IMR-90 (cell line): ENCODE data around the gene ACBD3. TPM values are rescaled to one million over a fixed set of nuclear protein-coding genes. Genes with fewer than 3 reads are reported as not detected.

ENCODE experiments used
- ATAC-seq: fragments of 200-7000 bp; cut with Tn5 transposase; 2 replicates; pipeline ENCODE4 v1.9.1; 2020; ENCODE audit warnings: low read depth, mild to moderate bottlenecking, moderate library complexity
- BruUV-seq: library from RNA; stranded (reverse); fragments of 400-500 nt; replicated peaks from 2 replicates; lab custom pipeline; 2021; lab: Mats Ljungman, UMichigan
- CTCF ChIA-PET: fragments of 300-600 bp; formaldehyde crosslinking; extraction: SDS; loops from one replicate; lab custom pipeline; 2021; ENCODE audit warnings: antibody characterized with exemption; lab: Yijun Ruan, JAX
- POLR2A ChIA-PET: fragments of 300-600 bp; sonication (Branson Sonifier 250); formaldehyde crosslinking; loops from one replicate; lab custom pipeline; 2022; ENCODE audit warnings: antibody characterized with exemption; ENCODE audit not compliant: unreplicated experiment; lab: Charles Lee
- DNase-seq: peaks from one replicate; pipeline ENCODE4 v3.0.0; 2013
- H2AFZ ChIP-seq: replicated peaks from 2 replicates; pipeline ENCODE3; 2013; ENCODE audit warnings: low read length, mild to moderate bottlenecking; ENCODE audit not compliant: poor library complexity
- H2AK5ac ChIP-seq: 2 replicates; pipeline ENCODE4 v1.6.1; 2013; ENCODE audit warnings: low read depth, low read length, inconsistent platforms
- H2AK9ac ChIP-seq: replicated peaks from 2 replicates; pipeline ENCODE3; 2013; ENCODE audit warnings: mild to moderate bottlenecking, low read depth, low read length, moderate library complexity; ENCODE audit not compliant: poor library complexity
- H2BK120ac ChIP-seq: 2 replicates; pipeline ENCODE4 v1.6.1; 2013; ENCODE audit warnings: low read depth, low read length, inconsistent platforms
- H2BK15ac ChIP-seq: 3 replicates; pipeline ENCODE4 v1.6.1; 2013; ENCODE audit warnings: low read depth, low read length, inconsistent platforms
- H2BK20ac ChIP-seq: 2 replicates; pipeline ENCODE4 v1.6.1; 2013; ENCODE audit warnings: low read depth, mild to moderate bottlenecking, inconsistent platforms, low read length, moderate library complexity
- H2BK5ac ChIP-seq: 2 replicates; pipeline ENCODE4 v1.6.1; 2013; ENCODE audit warnings: mild to moderate bottlenecking, low read depth, low read length, inconsistent platforms; ENCODE audit not compliant: poor library complexity, severe bottlenecking
- H3K14ac ChIP-seq: replicated peaks from 2 replicates; pipeline ENCODE4 v1.6.1; 2013; ENCODE audit warnings: low read depth, low read length, inconsistent platforms
- H3K18ac ChIP-seq: 2 replicates; pipeline ENCODE4 v1.6.1; 2013; ENCODE audit warnings: low read depth, low read length, control low read depth
- H3K23ac ChIP-seq: 2 replicates; pipeline ENCODE4 v1.6.1; 2013; ENCODE audit warnings: low read depth, low read length, inconsistent platforms
- H3K27ac ChIP-seq: 2 replicates; pipeline ENCODE4 v1.5.1; 2013; ENCODE audit warnings: mild to moderate bottlenecking, control low read depth, low read length; ENCODE audit not compliant: insufficient read depth
- H3K27me3 ChIP-seq: 2 replicates; pipeline ENCODE4 v1.6.1; 2013; ENCODE audit warnings: low read length; ENCODE audit not compliant: control insufficient read depth, insufficient read depth
- H3K36me3 ChIP-seq: 2 replicates; pipeline ENCODE4 v1.6.1; 2013; ENCODE audit warnings: low read length, mixed read lengths; ENCODE audit not compliant: control insufficient read depth, insufficient read depth
- H3K4ac ChIP-seq: 2 replicates; pipeline ENCODE4 v1.6.1; 2013; ENCODE audit warnings: low read depth, low read length, inconsistent platforms
- H3K4me1 ChIP-seq: 2 replicates; pipeline ENCODE4 v1.6.1; 2013; ENCODE audit warnings: low read length, mixed read lengths; ENCODE audit not compliant: control insufficient read depth, insufficient read depth
- H3K4me2 ChIP-seq: 2 replicates; pipeline ENCODE4 v1.6.1; 2013; ENCODE audit warnings: low read depth, mild to moderate bottlenecking, control low read depth, low read length, moderate library complexity
- H3K4me3 ChIP-seq: 2 replicates; pipeline ENCODE4 v1.5.1; 2013; ENCODE audit warnings: low read depth, mild to moderate bottlenecking, control low read depth, low read length, moderate library complexity; ENCODE audit not compliant: insufficient read depth
- H3K56ac ChIP-seq: 2 replicates; pipeline ENCODE4 v1.6.1; 2013; ENCODE audit warnings: low read length, inconsistent platforms; ENCODE audit not compliant: insufficient read depth; ENCODE audit errors: extremely low read depth
- H3K79me1 ChIP-seq, 2 experiments: 2 replicates each; pipeline ENCODE4 v1.6.1; 2013; ENCODE audit warnings: low read length in 2 of 2, inconsistent platforms in 1 of 2, low read depth in 1 of 2
- H3K9ac ChIP-seq: 2 replicates; pipeline ENCODE4 v1.6.1; 2013; ENCODE audit warnings: low read depth, low read length, control low read depth
- H3K9me1 ChIP-seq: 2 replicates; pipeline ENCODE4 v1.6.1; 2013; ENCODE audit warnings: low read length, inconsistent platforms; ENCODE audit not compliant: insufficient read depth
- H3K9me3 ChIP-seq: 2 replicates; pipeline ENCODE4 v1.6.1; 2013; ENCODE audit warnings: low read length; ENCODE audit not compliant: control insufficient read depth, insufficient read depth
- H4K20me1 ChIP-seq: 2 replicates; pipeline ENCODE4 v1.6.1; 2013; ENCODE audit warnings: low read length, inconsistent platforms; ENCODE audit not compliant: insufficient read depth
- H4K5ac ChIP-seq: 2 replicates; pipeline ENCODE4 v1.6.1; 2013; ENCODE audit warnings: mild to moderate bottlenecking, low read depth, low read length, control low read depth
- H4K8ac ChIP-seq, 2 experiments: 2 replicates each; pipeline ENCODE4 v1.6.1; 2013; ENCODE audit warnings: low read depth in 2 of 2, low read length in 2 of 2, control low read depth in 1 of 2, inconsistent platforms in 1 of 2
- H4K91ac ChIP-seq: 2 replicates; pipeline ENCODE4 v1.6.1; 2013; ENCODE audit warnings: low read depth, low read length, inconsistent platforms; ENCODE audit not compliant: insufficient read depth
- BHLHE40 ChIP-seq: fragments of 150-350 bp; IDR thresholded peaks from 2 replicates; pipeline ENCODE4 v1.6.1; 2016; ENCODE audit warnings: mild to moderate bottlenecking, low read depth, low read length
- CEBPB ChIP-seq: IDR thresholded peaks from 2 replicates; pipeline ENCODE4 v1.6.1; 2012; ENCODE audit warnings: low read depth, low read length, improper control_type of control experiment
- CHD1 ChIP-seq: IDR thresholded peaks from 2 replicates; pipeline ENCODE4 v1.6.1; 2012; ENCODE audit warnings: low read depth, low read length, improper control_type of control experiment
- CTCF ChIP-seq: conservative IDR thresholded peaks from 2 replicates; pipeline ENCODE4 v1.5.1; 2012; ENCODE audit warnings: mild to moderate bottlenecking, low read depth, low read length, improper control_type of control experiment
- ELK1 ChIP-seq: fragments of 150-350 bp; IDR thresholded peaks from 2 replicates; pipeline ENCODE4 v1.6.1; 2016; ENCODE audit warnings: low read depth, mild to moderate bottlenecking, low read length, moderate library complexity, borderline replicate concordance
- FOS ChIP-seq: fragments of 150-350 bp; IDR thresholded peaks from 2 replicates; pipeline ENCODE4 v1.6.1; 2016; ENCODE audit warnings: low read depth, low read length
- MAZ ChIP-seq: IDR thresholded peaks from 2 replicates; pipeline ENCODE4 v1.6.1; 2012; ENCODE audit warnings: low read depth, mild to moderate bottlenecking, low read length, improper control_type of control experiment, moderate library complexity, borderline replicate concordance
- MXI1 ChIP-seq: IDR thresholded peaks from 2 replicates; pipeline ENCODE4 v1.6.1; 2012; ENCODE audit warnings: low read depth, mild to moderate bottlenecking, low read length, moderate library complexity, borderline replicate concordance
- NFE2L2 ChIP-seq: fragments of 150-350 bp; IDR thresholded peaks from 2 replicates; pipeline ENCODE4 v1.6.1; 2016; ENCODE audit warnings: low read depth, mild to moderate bottlenecking, low read length
- RAD21 ChIP-seq: IDR thresholded peaks from 2 replicates; pipeline ENCODE4 v1.6.1; 2012; ENCODE audit warnings: low read length, improper control_type of control experiment
- RCOR1 ChIP-seq: IDR thresholded peaks from 2 replicates; pipeline ENCODE4 v1.6.1; 2012; ENCODE audit warnings: mild to moderate bottlenecking, low read length, improper control_type of control experiment; ENCODE audit not compliant: insufficient replicate concordance
- RFX5 ChIP-seq: IDR thresholded peaks from 2 replicates; pipeline ENCODE4 v1.8.0; 2012; ENCODE audit warnings: low read depth, mild to moderate bottlenecking, low read length, moderate library complexity
- WGBS, 2 experiments: methylation state at CpG; one replicate each; pipeline versions ENCODE4 v1.1.5 to v1.1.7; 2013; ENCODE audit warnings: missing lambda C conversion rate in 2 of 2; ENCODE audit not compliant: insufficient read length in 1 of 2; ENCODE audit errors: extremely low coverage in 2 of 2; 5-methylcytosine and 5-hydroxymethylcytosine counted together
- dilution Hi-C: fragments of 300-500 bp; cut with HindIII; formaldehyde crosslinking; loops from one replicate; pipeline ENCODE4 v1.14.3; 2018; ENCODE audit warnings: low sequenced_read_pairs; ENCODE audit not compliant: unreplicated experiment
- in situ Hi-C: fragments of 300-500 bp; cut with MboI; formaldehyde crosslinking; loops from 3 replicates; pipeline ENCODE4 v1.14.3; 2019; ENCODE audit warnings: low sequenced_read_pairs, inconsistent platforms, mixed read lengths
- intact Hi-C: fragments of 100-400 bp; cut with micrococcal nuclease; formaldehyde crosslinking; loops from 2 replicates; pipeline ENCODE4 v1.10.0; 2022
- polyA plus RNA-seq, 3 experiments: library from polyadenylated mRNA; depleted of rRNA; stranded (reverse); fragments of >200 nt; gene quantifications; 2 replicates each; pipeline ENCODE4 v1.2.3, GENCODE V29; 2012; ENCODE audit warnings: low replicate concordance in 1 of 3
- total RNA-seq: library from RNA; depleted of rRNA; stranded (reverse); fragments of >200 nt; gene quantifications from 2 replicates; pipeline ENCODE4 v1.2.3, GENCODE V29; 2012

Gene ACBD3
- total and polyA plus RNA-seq, 2 of the 4 experiments (the other 2 are of a cell fraction), result 30.3 to 59.7 TPM

GRCh38 chr1:226233293-226233692, 46.8 kb upstream of the ACBD3 start:
- Histone ChIP-seq H3K27ac (no peak overlapping the region), H3K27me3 (no peaks in the 10 kb centered on the region), H2BK120ac (no peak overlapping the region), H3K9me3 (no peaks in the 10 kb centered on the region), H4K5ac (no peak overlapping the region), H3K56ac (no peak overlapping the region), H2AK9ac (no peak overlapping the region), H3K9me1 (no peaks in the 10 kb centered on the region), H4K20me1 (no peaks in the 10 kb centered on the region), H3K4ac (no peak overlapping the region), H3K79me1 (no peaks in the 10 kb centered on the region), H3K23ac (no peak overlapping the region), H2BK5ac (no peak overlapping the region), H3K9ac (no peak overlapping the region), H3K4me1 (no peaks in the 10 kb centered on the region), H2BK20ac (no peak overlapping the region), H2AFZ (no peak overlapping the region), H3K4me2 (no peak overlapping the region), H2AK5ac (no peak overlapping the region), H3K14ac (no peak overlapping the region), H3K36me3 (0 out of 2 replicates have a peak, but pooled peaks cover 3% of the 10 kb centered on the region), H3K4me3 (no peak overlapping the region), H2BK15ac (no peak overlapping the region), H4K91ac (no peak overlapping the region), H4K8ac (no peak overlapping the region), H3K18ac (no peak overlapping the region)
- dilution Hi-C loops (no loop called here), intact Hi-C loops (no loop called here), in situ Hi-C loops (no loop called here)
- CTCF ChIA-PET, result no interaction called here
- ATAC-seq (no peak), DNase-seq (no peak)
- 100% methylated on average over 2 of the region's 6 CpGs; no CpG with 5 or more reads in 1 of the 2 experiments for WGBS, 2 experiments
- TF ChIP-seq NFE2L2 (no peak), RAD21 (no peak), MXI1 (no peak), BHLHE40 (no peak), MAZ (no peak), CTCF (no peak), CEBPB (no peak), RCOR1 (no peak), FOS (no peak), RFX5 (no peak), ELK1 (no peak), CHD1 (no peak)
- POLR2A ChIA-PET, result no interaction called here
- no TSS peak for BruUV-seq
